Psoas muscle (tissue), 8 donors: ENCODE measurements around the gene THAP4. TPM values are rescaled to one million over a fixed set of nuclear protein-coding genes. Genes with fewer than 3 reads are reported as not detected.
"Not testable (repeated sequence)": the region's sequence is repeated elsewhere in the genome, so short reads cannot be mapped to it uniquely, and the experiment has no call there.

Experiments
- ATAC-seq, 4 donors: fragments of 200-7000 bp; cut with Tn5 transposase; one replicate each; pipeline ENCODE4 v1.9.1; 2020; ENCODE audit warnings: moderate library complexity in 3 of 4, mild to moderate bottlenecking in 2 of 4
- DNase-seq, 2 donors: peaks; one replicate each; pipeline ENCODE4 v3.0.0-alpha.2; 2020
- H3K27ac ChIP-seq: fragments of 200-600 bp; one replicate; pipeline ENCODE4 v1.8.0; 2022
- H3K27me3 ChIP-seq, 3 donors: fragments of 200-600 bp in 1 of 3; one replicate each; pipeline versions ENCODE4 v1.6.1 to v1.8.0; 2013 to 2022; ENCODE audit warnings: low read length in 2 of 3, mild to moderate bottlenecking in 2 of 3, moderate library complexity in 1 of 3; ENCODE audit not compliant: insufficient read depth in 3 of 3
- H3K36me3 ChIP-seq, 2 donors: fragments of 200-600 bp in 1 of 2; one replicate each; pipeline versions ENCODE4 v1.6.1 to v1.8.0; 2013 to 2022; ENCODE audit warnings: low read depth in 1 of 2, mild to moderate bottlenecking in 1 of 2, moderate library complexity in 1 of 2; ENCODE audit not compliant: insufficient read depth in 1 of 2
- H3K4me1 ChIP-seq: fragments of 200-600 bp; one replicate; pipeline ENCODE4 v1.8.0; 2022
- H3K4me3 ChIP-seq: fragments of 200-600 bp; one replicate; pipeline ENCODE4 v1.8.0; 2022; ENCODE audit warnings: mild to moderate bottlenecking
- H3K9me3 ChIP-seq: fragments of 200-600 bp; one replicate; pipeline ENCODE4 v1.8.0; 2022
- CTCF ChIP-seq: fragments of 200-600 bp; IDR thresholded peaks from one replicate; pipeline ENCODE4 v1.8.0; 2022; ENCODE audit warnings: antibody characterized with exemption
- WGBS, 3 donors: extraction: QIAGEN DNeasy Blood & Tissue Kit; methylation state at CpG; one replicate each; pipeline versions ENCODE4 v1.1.6 to v1.1.7; 2013; 5-methylcytosine and 5-hydroxymethylcytosine counted together
- intact Hi-C, 2 donors: fragments of 100-400 bp; cut with DNase I; formaldehyde crosslinking; loops; one replicate each; pipeline versions ENCODE4 v1.11.0 to v1.14.2; 2022
- polyA plus RNA-seq, 3 donors: library from polyadenylated mRNA; stranded (reverse); fragments of 200-250 nt; gene quantifications; one replicate each; pipeline ENCODE4 v1.2.3, GENCODE V29; 2013
- total RNA-seq, 4 donors: library from RNA; stranded (reverse); fragmentation: NEBNext Ultra II Directional in 2 of 4; extraction: Animal tissue kit (Norgen Biotek cat#: 25700) in 2 of 4; gene quantifications; one replicate each; pipeline versions ENCODE4 v1.2.1 to v1.2.4, GENCODE V29; 2021 to 2023
- donor health status: healthy with polysubstance abuse.
- donor health status: DM: no; HTN: no; CAD: no; lungs with moderate emphysema.
- donor health status: Bipolar disorder and iron deficiency.
- donor health status: healthy.
- donor health status: DM: yes; HTN: yes; CAD: no.
- donor health status: DM: no; HTN: no; CAD: no.
- donor health status: DM: no; HTN: no; CAD: no.
- donor health status: DM: yes; HTN: yes; CAD: no.

THAP4 gene
- total and polyA plus RNA-seq, 7 donors, result 64.9 to 133 (median 89.6) TPM

GRCh38 chr2:241665731-241666440, 28.9 kb upstream of the THAP4 start:
- ATAC-seq (peak; percentile 21 to 39 (median 24)), DNase-seq (no peak)
- WGBS, 3 donors, result 82 to 83% (median 83%) methylated on average over 23 of the region's 23 CpGs
- Histone ChIP-seq H3K36me3 (peaks cover 6 to 61% of the 10 kb centered on the region in 2 donors), H3K27ac (no peak overlapping the region), H3K9me3 (no peaks in the 10 kb centered on the region), H3K4me1 (no peaks in the 10 kb centered on the region), H3K27me3 (no peaks in the 10 kb centered on the region), H3K4me3 (no peak overlapping the region)
- intact Hi-C loops, result loop anchor here in 1 of 2 donors (5.0 kb wide), 2 partner anchors 66 to 211 kb away; partner anchors contain the start of gene D2HGDH
- no peak for TF ChIP-seq CTCF

- H3K4me3 ChIP-seq, intact Hi-C loops, H3K27me3 ChIP-seq, H3K9me3 ChIP-seq, DNase-seq, H3K4me1 ChIP-seq, ATAC-seq, H3K27ac ChIP-seq: not testable (repeated sequence)
- H3K36me3 ChIP-seq, result peaks cover 3 to 61% of the 10 kb centered on the region in 2 donors
- WGBS, 3 donors, result 87 to 94% (median 92%) methylated on average over 24 of the region's 24 CpGs
Measured at GRCh38 chr2:241662731-241663130, 25.8 kb upstream of the THAP4 start.

GRCh38 chr2:241660593-241661213, 23.7 kb upstream of the THAP4 start:
- peaks cover 3 to 59% of the 10 kb centered on the region in 2 donors for H3K36me3 ChIP-seq
- H3K4me3 ChIP-seq, result no peak overlapping the region
- no peak overlapping the region for H3K27ac ChIP-seq
- no peaks in the 10 kb centered on the region for H3K27me3 ChIP-seq
- WGBS, 3 donors, result 93 to 95% (median 95%) methylated on average over 14 of the region's 14 CpGs
- no peaks in the 10 kb centered on the region for H3K4me1 ChIP-seq
- no peak for TF ChIP-seq CTCF
- intact Hi-C loops, result no loop called here
- H3K9me3 ChIP-seq, result no peaks in the 10 kb centered on the region
- ATAC-seq, result no peak
- no peak for DNase-seq

GRCh38 chr2:241659150-241659739, 22.3 kb upstream of the THAP4 start:
- peak in 1 of 2 donors; percentile 70 for DNase-seq
- H3K4me1 ChIP-seq, result no peaks in the 10 kb centered on the region
- H3K36me3 ChIP-seq, result peaks cover 3 to 74% of the 10 kb centered on the region in 2 donors
- WGBS, 3 donors, result 55 to 63% (median 55%) methylated on average over 26 of the region's 26 CpGs
- TF ChIP-seq CTCF, result peak; percentile 47
- ATAC-seq, result peak; percentile 47 to 70 (median 54)
- intact Hi-C loops, result no loop called here
- no peak overlapping the region for H3K4me3 ChIP-seq
- no peak overlapping the region for H3K27ac ChIP-seq
- no peaks in the 10 kb centered on the region for H3K27me3 ChIP-seq
- no peaks in the 10 kb centered on the region for H3K9me3 ChIP-seq

GRCh38 chr2:241658296-241658695, 21.3 kb upstream of the THAP4 start:
- H3K4me1 ChIP-seq, result no peaks in the 10 kb centered on the region
- TF ChIP-seq CTCF, result no peak
- H3K4me3 ChIP-seq, result no peak overlapping the region
- H3K27me3 ChIP-seq, result no peaks in the 10 kb centered on the region
- ATAC-seq (no peak), DNase-seq (no peak)
- WGBS, 3 donors, result 78 to 84% (median 81%) methylated on average over 5 of the region's 5 CpGs
- intact Hi-C loops, result no loop called here
- peaks cover 3 to 81% of the 10 kb centered on the region in 2 donors for H3K36me3 ChIP-seq
- no peaks in the 10 kb centered on the region for H3K9me3 ChIP-seq
- H3K27ac ChIP-seq, result no peak overlapping the region
